GM18507 (cell line): ENCODE measurements around the gene ADORA2A.

Source experiments
- DNase-seq: peaks from one replicate; pipeline ENCODE4 v3.0.0; 2011; ENCODE audit warnings: low read depth; ENCODE audit not compliant: insufficient read length; ENCODE audit errors: extremely low spot score
- FAIRE-seq: peaks from 2 replicates; lab custom pipeline; 2011; peaks lifted over from hg19 to GRCh38; lab: Jason Lieb, UNC

ADORA2A gene

DNA sequence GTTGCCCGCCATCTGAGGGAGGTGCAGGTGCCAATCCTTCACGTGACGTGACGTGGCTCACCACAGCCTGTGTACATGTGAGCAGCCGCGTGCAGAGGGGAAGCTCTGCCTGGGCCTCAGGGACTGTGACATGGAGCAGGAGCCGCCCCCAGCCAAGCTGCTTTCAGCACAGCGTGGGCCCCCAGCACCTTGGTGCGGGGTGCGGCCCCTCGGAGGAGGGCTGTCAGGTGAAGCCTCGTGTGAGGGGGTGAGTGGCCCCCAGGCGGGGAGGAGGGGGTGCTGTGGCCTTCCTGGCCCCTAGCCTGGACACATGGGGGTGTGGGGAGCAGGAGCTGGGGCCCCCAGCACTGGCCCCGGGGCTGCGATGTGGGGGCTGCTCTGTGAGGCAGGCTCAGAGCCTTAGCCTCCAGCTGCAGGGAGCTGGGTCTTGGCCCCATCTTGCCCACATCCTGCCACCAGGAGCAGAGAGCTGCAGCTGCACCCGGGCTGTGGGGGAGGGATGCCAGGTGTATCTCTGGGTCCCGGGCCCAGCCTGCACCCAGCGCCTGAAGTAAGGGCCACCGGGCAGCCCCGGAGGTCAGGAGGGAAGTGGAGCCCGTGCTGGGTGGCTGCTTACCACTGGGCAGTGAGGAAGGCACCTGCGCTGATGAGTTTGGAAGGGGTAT lies at the start of gene ADORA2A:
Gene ADORA2A (plus strand): TSS at position 100 of the 665 bp plus-strand sequence. CDS start 5,806 bp downstream, outside the sequence.
- peak; percentile 89 for FAIRE-seq
- DNase-seq = no peak

- DNase-seq (no peak), FAIRE-seq (no peak)
These were observed 47.9 kb upstream of the ADORA2A start for GRCh38 chr22:24379536-24379935.

DNA sequence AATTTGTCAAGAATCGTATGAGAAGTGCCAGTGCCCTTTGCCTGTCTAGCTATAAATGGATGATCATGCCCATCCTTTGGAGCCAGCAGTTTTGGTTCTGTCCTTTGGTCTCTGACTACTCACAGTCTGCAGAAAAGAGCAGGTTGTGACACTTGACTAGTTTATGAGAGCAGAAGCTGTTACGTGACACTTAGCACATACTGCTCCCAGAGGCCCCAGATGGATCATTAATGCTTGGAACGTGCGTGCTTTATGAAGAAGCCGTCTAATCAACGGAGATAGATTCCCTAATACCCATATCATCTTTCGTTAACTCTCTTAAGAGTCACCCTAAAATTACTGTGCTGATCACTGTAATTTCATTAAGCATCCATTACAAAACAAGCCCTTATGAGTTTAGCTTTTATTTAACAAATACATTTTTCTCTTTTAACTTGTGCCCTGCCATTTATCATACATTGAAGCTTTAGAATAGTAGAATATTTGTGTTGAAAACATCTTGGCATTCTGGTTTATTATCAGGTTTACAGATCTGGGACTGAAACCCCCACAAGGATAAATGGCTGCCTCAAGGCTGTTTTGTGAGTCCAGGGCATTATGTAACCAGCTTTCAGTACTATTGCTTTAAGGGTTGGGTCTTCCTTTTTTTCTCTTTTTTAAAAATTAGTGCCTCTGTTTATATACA lies 47.0 kb upstream of the ADORA2A start:
- DNase-seq (no peak), FAIRE-seq (no peak)

- FAIRE-seq = no peak
- no peak for DNase-seq
These were observed 46.5 kb upstream of the ADORA2A start for GRCh38 chr22:24380905-24381230.

DNA sequence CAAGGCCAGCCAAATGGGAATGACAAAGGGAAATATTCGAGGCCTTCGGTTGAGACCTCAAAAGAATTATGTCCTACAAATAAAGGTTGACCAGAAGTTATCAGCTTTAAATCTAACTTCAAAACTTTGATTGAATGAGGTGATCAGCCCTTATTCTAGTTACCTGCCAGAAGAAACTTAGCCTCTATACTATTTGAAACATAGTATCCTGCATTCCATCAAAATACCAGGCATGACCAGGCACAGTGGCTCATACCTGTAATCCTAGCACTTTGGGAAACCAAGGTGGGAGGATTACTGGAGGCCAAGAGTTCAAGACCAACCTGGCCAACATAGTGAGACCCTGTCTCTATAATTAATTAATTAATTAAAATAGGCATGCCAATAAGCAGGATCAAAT lies 44.3 kb upstream of the ADORA2A start:
- no peak for FAIRE-seq

GRCh38 chr22:24384131-24384530 lies 43.3 kb upstream of the ADORA2A start:
- no peak for FAIRE-seq
- no peak for DNase-seq

More for the DNA sequence above, 44.3 kb upstream of the ADORA2A start:
- no peak for DNase-seq

DNA sequence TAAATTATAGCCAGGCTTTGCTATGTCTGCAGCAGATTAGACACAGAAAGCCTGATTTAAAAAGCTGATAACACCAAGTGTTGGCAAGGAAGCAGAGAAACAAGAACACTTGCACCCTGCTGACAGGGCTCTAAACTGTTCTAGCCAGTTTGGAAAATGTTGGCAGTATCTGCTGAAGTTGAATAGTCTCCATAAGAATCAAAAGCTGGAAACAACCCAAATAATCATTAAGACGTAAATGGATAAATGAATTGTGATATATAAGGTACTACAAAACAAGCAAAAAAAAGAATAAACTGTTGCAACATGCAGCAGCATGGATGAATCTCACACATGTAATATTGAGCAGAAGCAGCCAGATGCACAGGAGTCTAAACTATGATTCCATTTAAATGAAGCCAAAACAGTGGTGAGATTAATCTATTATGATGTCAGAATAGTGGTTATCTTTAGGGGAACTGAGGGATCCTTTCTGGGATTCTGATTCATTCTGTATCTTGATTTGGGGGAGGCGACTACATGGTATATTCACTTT lies 40.4 kb upstream of the ADORA2A start:
- DNase-seq (no peak), FAIRE-seq (no peak)

DNA sequence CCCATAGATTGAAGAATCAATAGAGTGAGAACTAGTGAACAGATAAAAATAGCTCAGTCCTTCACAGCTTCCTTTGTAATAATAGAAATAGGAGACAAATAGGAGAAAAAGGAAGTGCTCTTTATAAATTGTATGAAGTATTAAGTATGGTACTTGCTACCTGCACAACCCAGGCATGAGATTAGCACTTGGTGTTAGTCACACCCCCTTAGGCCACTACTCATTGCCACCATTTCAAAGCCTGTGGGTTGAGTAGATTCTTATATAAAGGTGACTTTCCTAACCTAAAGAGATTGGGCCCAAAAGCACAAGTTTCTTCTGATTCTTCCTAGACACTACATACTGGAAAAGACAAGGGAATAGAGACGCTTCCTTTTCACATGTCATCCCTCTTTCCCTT lies 37.7 kb upstream of the ADORA2A start:
- FAIRE-seq = no peak
- DNase-seq = no peak

- FAIRE-seq = no peak
- no peak for DNase-seq
These were observed 37.2 kb upstream of the ADORA2A start for GRCh38 chr22:24390156-24390555.

- FAIRE-seq = no peak
- DNase-seq = no peak
These were observed 36.8 kb upstream of the ADORA2A start for GRCh38 chr22:24390576-24390975.

- FAIRE-seq (no peak), DNase-seq (no peak)
These were observed 35.6 kb upstream of the ADORA2A start for GRCh38 chr22:24391836-24392217.

DNA sequence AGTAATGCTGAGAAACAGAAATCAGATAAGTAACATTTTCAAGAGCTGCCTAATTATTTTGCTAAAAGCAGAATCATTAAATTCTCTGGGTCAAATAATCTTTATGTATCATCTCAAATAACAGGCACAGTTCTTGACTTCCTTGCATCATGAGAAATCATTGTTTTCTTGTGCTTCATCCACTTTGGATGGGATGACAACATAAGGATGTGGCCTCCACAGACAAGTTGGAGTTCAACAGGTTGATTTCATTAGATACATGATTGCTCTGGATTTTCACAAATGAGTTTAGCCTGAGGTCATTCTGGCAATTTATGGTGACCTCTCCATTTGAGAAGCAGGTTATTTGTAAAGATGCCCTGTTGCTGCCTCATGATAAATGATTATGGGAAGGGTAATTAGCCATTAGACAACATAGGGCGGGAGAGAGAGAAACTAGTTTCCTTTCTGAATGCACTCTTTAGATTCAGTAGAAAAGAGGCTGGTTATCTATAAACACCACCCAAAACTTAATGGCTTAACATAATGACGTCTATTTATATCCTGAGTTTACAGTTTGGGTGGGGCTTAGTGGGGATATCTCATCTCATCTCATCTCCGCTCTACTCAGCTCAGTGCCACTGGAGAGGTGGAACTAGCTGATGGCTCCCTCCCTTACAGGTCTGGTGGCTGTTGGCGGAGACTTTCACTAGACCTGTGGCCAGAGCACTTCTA lies 35.0 kb upstream of the ADORA2A start:
- no peak for DNase-seq
- FAIRE-seq = no peak

DNA sequence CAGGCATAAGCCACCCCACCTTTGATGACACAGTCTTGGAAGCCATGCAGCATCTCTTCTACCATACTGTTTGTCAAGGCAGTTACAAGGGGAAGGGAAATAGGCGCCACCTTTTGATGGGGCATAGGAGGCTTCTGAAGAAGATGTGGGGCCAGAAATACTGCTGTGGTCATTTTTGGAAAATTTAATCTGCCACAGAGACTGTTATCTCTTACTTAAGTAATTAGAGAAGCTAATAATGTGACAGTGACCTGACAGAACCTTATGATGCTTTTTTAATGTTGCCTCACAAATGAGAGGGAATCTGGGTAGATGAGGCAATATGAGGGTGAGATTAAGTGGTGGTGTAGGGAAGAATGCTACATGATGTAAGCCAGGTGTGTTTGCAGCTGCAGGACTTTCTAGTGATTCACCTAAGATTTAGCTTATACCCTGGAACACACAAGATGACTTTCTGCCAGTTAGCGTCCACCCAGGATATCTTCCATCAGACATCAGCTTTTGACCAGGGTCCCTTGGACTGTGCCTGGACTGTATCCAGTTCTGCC lies 34.3 kb upstream of the ADORA2A start:
- no peak for FAIRE-seq
- DNase-seq = no peak

GRCh38 chr22:24393848-24394247 lies 33.6 kb upstream of the ADORA2A start:
- DNase-seq = no peak
- FAIRE-seq = no peak

GRCh38 chr22:24394254-24394653 lies 33.1 kb upstream of the ADORA2A start:
- FAIRE-seq = no peak

DNA sequence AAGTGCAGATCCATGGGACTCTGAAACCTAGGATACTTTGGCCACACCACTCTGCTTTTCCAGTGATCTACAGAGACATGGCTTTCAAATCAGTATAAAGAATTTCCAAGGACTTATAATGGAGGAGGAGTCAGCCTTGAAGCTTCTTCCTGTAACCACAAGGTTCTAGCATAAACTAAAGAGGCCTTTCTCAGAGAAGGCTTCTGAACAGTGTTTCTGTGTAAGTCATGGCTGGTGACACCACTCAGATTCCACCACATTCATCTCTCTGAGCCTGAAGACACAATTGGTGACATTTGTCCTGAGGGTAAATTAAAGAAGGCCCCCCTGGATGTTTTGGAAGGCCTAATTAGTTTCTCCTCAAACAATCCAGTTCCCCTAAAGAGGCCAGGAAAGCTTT lies 29.0 kb upstream of the ADORA2A start:
- FAIRE-seq (no peak), DNase-seq (no peak)

More at GRCh38 chr22:24394254-24394653, 33.1 kb upstream of the ADORA2A start:
- no peak for DNase-seq

DNA sequence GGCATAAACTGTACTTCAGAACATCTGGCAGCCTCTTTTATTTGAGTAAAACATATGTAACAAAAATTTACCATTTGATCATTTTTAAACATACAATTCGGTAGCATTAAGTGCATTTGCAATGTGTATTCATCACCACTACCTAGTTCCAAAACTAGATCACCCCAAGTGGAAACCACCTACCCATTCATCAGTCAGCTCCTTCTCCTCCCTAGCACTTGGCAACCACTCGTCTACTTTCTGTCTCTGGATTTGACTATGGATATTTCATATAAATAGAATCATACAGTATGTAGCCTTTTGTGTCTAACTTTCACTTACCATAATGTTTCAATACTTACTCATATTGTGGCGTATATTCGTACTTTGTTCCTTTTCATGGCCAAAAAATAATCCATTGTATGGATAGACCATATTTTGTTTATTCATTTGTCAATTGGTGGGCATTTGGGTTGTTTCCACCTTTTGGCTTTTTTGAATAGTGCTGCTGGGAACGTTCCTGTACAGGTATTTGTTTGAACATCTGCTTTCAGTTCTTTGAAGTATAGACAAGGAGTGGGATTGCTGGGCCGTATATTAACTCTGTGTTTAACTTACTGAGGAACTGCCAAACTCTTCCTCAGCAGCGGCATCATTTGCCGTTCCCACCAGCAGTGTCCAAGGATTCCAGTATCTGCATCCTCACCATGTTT lies 27.2 kb upstream of the ADORA2A start:
- FAIRE-seq = peak; percentile 76
- no peak for DNase-seq

DNA sequence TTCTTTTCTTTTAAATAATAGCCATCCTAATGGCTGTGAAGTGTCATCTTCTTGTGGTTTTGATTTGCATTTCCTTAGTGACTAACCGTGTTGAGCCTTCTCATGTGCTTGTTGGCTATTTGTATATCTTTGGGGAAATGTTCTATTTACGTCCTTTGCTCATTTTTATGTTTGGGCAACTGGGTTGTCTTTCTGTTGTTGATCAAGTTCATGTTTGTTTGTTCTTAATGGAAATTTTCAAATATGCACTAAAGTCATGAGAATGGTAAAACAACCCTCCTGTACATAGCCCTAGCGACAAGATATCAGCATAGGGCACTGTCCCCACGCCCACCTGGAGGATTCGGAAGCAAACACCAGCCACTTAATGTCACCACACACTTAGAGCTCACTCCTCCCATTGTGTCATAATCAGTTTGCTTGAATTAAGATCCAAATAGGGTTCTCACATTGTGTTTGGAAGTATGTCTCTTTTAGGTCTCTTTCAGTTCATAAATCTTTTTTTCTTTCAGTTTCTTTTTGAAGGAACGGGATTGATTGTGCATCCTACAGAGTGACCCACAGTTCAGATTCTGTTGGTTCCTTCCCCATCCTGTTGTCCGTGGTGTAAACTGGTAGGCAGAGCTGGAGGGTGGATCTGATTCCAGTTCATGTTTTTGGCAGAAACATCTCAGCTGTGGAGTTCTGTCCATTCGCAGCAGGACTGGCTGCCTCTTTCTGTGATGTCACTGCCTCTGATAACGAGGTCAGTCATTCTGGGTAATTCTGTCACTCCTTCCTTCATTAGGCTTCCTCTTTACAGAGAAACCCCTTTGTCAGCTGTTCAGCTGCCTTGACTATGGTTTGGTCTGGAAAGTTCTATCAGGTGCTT lies 26.4 kb upstream of the ADORA2A start:
- peak; percentile 94 for FAIRE-seq

GRCh38 chr22:24401931-24402367 lies 25.4 kb upstream of the ADORA2A start:
- DNase-seq = no peak
- no peak for FAIRE-seq

More for the DNA sequence above, 26.4 kb upstream of the ADORA2A start:
- DNase-seq = no peak
